Activated B cell treated with CpG ODN at 0.5 μM for 24 hours (primary cell): ENCODE results near the gene TMEM132D. TPM values are rescaled to one million over a fixed set of nuclear protein-coding genes. Genes with fewer than 3 reads are reported as not detected.

Experiments used
- ATAC-seq: fragments of 200-7000 bp; cut with Tn5 transposase; one replicate; pipeline ENCODE4 v1.10.0; 2021; ENCODE audit warnings: low read depth, mild to moderate bottlenecking, moderate library complexity
- CTCF ChIA-PET: fragments of 350-600 bp; sonication (Branson Sonifier 250); formaldehyde crosslinking; loops from one replicate; lab custom pipeline; 2021; ENCODE audit warnings: antibody characterized with exemption; lab: Charles Lee
- POLR2A ChIA-PET: fragments of 350-600 bp; sonication (Branson Sonifier 250); formaldehyde crosslinking; loops from one replicate; lab custom pipeline; 2021; ENCODE audit warnings: antibody characterized with exemption; lab: Charles Lee
- DNase-seq: peaks from one replicate; pipeline ENCODE4 v3.0.0; 2022
- H3K27ac Mint-ChIP-seq: one replicate; pipeline ENCODE4 v1.8.0; 2020; ENCODE audit warnings: mixed read lengths
- H3K27me3 Mint-ChIP-seq: one replicate; pipeline ENCODE4 v1.8.0; 2021; ENCODE audit warnings: mixed read lengths
- H3K36me3 Mint-ChIP-seq: one replicate; pipeline ENCODE4 v1.8.0; 2021; ENCODE audit warnings: low read depth, mixed read lengths
- H3K4me1 Mint-ChIP-seq: one replicate; pipeline ENCODE4 v1.8.0; 2021; ENCODE audit warnings: mixed read lengths
- H3K4me3 Mint-ChIP-seq: one replicate; pipeline ENCODE4 v1.8.0; 2020; ENCODE audit warnings: mild to moderate bottlenecking, mixed read lengths
- H3K9me3 Mint-ChIP-seq: one replicate; pipeline ENCODE4 v1.8.0; 2020; ENCODE audit warnings: mixed read lengths
- intact Hi-C: fragments of 100-400 bp; cut with micrococcal nuclease; formaldehyde crosslinking; loops from one replicate; pipeline ENCODE4 v1.15.1; 2024
- total RNA-seq: library from RNA; stranded (reverse); gene quantifications from 2 replicates; pipeline ENCODE4 v1.2.3, GENCODE V29; 2022
- TF ChIP-seq, protein P1 (sequence below): fragments of 200-600 bp; IDR thresholded peaks from one replicate; pipeline ENCODE4 v1.8.0; 2022; ENCODE audit warnings: antibody characterized with exemption, mild to moderate bottlenecking

Gene TMEM132D
- total RNA-seq, 1 donor from 2014 or later = not detected

DNA sequence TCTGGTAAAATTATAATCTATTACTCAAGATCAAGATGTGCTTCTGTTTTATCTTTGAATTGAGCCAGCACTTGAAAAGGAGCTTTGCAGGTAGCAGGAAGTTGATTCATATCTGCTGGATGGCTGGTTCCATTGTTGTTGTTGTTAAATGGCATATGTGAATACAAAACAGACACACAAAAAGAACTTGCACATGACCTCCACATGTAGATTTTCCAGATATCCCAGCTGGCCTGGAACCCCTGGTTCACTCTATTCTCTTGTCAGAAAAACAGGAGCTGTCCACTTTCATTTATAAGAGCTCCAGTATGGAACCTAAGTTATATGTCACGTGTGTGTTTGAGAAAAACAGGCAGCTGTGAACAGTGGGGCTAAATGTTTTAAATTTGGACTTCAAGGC is 273.9 kb downstream of the TMEM132D start:
- Mint-ChIP-seq H3K9me3 (no peaks in the 10 kb centered on the region), H3K36me3 (no peaks in the 10 kb centered on the region), H3K27ac (no peak overlapping the region), H3K4me1 (no peaks in the 10 kb centered on the region), H3K4me3 (no peak overlapping the region), H3K27me3 (no peaks in the 10 kb centered on the region)
- intact Hi-C loops = no loop called here
- ChIA-PET CTCF (no interaction called here), POLR2A (no interaction called here)
- DNase-seq (no peak), ATAC-seq (no peak)
- TF ChIP-seq, protein P1, sequence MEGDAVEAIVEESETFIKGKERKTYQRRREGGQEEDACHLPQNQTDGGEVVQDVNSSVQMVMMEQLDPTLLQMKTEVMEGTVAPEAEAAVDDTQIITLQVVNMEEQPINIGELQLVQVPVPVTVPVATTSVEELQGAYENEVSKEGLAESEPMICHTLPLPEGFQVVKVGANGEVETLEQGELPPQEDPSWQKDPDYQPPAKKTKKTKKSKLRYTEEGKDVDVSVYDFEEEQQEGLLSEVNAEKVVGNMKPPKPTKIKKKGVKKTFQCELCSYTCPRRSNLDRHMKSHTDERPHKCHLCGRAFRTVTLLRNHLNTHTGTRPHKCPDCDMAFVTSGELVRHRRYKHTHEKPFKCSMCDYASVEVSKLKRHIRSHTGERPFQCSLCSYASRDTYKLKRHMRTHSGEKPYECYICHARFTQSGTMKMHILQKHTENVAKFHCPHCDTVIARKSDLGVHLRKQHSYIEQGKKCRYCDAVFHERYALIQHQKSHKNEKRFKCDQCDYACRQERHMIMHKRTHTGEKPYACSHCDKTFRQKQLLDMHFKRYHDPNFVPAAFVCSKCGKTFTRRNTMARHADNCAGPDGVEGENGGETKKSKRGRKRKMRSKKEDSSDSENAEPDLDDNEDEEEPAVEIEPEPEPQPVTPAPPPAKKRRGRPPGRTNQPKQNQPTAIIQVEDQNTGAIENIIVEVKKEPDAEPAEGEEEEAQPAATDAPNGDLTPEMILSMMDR = no peak

DNA sequence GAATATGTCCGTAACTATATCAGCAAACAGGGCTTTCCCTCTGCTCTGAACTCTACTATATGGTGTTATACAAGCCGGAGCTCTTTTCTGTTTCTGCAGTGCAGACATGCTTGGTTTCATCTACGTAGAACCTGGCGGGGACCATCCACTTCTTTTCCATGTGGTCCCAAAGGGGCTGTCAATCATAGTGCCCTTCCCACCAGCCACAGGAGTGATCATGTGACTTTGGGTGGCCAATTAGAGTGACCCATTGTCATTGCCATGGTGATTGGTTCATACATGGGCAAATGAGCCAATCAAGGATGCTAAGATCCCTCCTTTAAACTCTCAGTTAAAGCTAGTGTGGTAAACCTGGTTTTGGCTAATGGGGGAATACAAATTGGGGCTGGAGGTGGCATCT is 281.3 kb downstream of the TMEM132D start:
- no peak for DNase-seq
- POLR2A ChIA-PET = no interaction called here
- CTCF ChIA-PET = no interaction called here
- Mint-ChIP-seq H3K4me1 (no peaks in the 10 kb centered on the region), H3K4me3 (no peak overlapping the region), H3K27me3 (no peaks in the 10 kb centered on the region), H3K9me3 (peaks cover 2% of the 10 kb centered on the region), H3K36me3 (no peaks in the 10 kb centered on the region), H3K27ac (no peak overlapping the region)
- intact Hi-C loops = no loop called here
- no peak for ATAC-seq
- TF ChIP-seq, protein P1 = no peak

DNA sequence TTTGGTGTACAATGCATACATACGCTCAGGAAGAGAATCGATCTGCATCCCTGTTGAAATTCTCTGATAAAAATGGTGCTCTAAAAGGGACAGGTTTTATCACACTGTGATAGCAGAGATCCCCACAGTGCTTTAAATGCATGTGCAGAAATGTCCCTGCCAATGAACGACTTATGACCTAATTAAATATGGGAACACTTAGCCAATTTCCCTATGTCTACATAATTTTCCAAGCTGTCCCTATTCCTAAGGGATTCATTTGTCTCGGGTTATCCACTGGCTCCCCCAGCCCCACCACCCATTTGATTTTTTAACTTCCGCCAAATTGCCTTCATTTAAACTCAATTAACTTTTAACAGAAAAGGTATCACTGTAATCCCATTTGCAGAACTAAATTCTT is 284.6 kb downstream of the TMEM132D start:
- POLR2A ChIA-PET = no interaction called here
- no peak for ATAC-seq

DNA sequence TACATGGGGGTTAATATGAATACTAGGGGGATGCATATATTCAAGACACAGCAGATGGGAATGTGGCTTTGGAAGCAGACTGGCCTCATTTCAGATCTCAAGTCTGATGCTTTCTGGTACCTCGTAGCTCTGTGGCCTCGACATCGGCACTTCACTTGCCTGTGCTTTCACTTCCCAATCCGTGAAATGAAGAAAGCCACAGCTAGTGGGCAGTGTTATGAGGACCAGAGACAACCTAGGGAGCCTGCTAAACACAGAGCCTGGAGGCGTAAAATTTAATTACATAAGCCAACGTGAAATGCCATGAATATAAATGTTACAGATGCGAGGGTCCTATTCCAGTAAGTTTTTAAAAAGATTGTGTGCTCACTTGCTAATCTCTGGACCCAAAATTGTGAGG is 286.0 kb downstream of the TMEM132D start:
- Mint-ChIP-seq H3K4me3 (no peak overlapping the region), H3K4me1 (no peaks in the 10 kb centered on the region), H3K27ac (no peak overlapping the region), H3K36me3 (no peaks in the 10 kb centered on the region), H3K27me3 (no peaks in the 10 kb centered on the region), H3K9me3 (peaks cover 14% of the 10 kb centered on the region)
- POLR2A ChIA-PET = no interaction called here
- intact Hi-C loops = no loop called here
- DNase-seq (no peak), ATAC-seq (no peak)
- CTCF ChIA-PET = no interaction called here
- TF ChIP-seq, protein P1 = no peak

More for the DNA sequence above, 284.6 kb downstream of the TMEM132D start:
- Mint-ChIP-seq H3K27me3 (no peaks in the 10 kb centered on the region), H3K4me1 (no peaks in the 10 kb centered on the region), H3K27ac (no peak overlapping the region), H3K4me3 (no peak overlapping the region), H3K36me3 (no peaks in the 10 kb centered on the region), H3K9me3 (peaks cover 14% of the 10 kb centered on the region)
- TF ChIP-seq, protein P1 = no peak
- no peak for DNase-seq
- CTCF ChIA-PET = no interaction called here
- intact Hi-C loops = no loop called here

DNA sequence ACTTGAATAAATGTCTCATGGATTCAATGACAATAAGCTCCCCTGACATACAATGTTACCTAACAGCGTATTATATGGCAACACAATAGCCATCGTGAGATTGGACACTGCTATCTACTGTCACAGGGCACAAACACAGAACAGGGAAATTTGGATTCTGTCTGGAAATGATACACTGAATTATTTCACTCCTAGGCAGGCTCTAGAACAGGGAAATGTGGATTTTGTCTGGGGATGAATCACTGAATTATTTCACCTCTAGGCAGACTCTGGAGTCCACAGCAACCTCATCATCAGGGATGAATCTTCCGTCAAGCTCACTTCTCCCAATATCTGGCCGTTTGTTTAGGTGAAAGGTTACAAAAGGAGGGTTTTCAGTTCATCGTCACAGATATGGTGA is 288.8 kb downstream of the TMEM132D start:
- Mint-ChIP-seq H3K27ac (no peak overlapping the region), H3K9me3 (peaks cover 12% of the 10 kb centered on the region), H3K36me3 (no peaks in the 10 kb centered on the region), H3K4me3 (no peak overlapping the region), H3K4me1 (no peaks in the 10 kb centered on the region), H3K27me3 (no peaks in the 10 kb centered on the region)
- CTCF ChIA-PET = no interaction called here
- POLR2A ChIA-PET = no interaction called here
- TF ChIP-seq, protein P1 = no peak
- DNase-seq (no peak), ATAC-seq (no peak)
- intact Hi-C loops = no loop called here
